ENCODE data around the gene GALNT15.

The GALNT15 gene

DNA sequence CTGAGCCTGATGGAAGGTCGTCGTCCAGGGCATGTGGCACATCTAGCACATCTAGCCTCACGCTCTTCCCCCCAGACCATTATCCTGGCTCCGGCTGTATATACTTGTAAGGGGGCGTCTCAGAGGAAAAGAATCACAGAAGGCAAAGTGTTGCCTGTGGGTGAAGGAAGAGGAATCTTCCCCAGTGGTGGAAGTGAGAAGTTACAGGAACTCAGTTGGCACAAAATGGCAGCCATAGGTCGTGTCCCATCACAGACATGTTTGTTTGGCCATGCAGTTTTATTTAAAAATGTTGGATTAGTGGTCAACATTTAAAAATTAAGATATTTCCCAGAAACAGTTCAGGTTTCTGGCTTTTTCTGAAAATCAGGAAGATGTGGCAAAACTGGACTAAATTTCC is 13.6 kb downstream of the GALNT15 start:
- no peak for DNase-seq

DNA sequence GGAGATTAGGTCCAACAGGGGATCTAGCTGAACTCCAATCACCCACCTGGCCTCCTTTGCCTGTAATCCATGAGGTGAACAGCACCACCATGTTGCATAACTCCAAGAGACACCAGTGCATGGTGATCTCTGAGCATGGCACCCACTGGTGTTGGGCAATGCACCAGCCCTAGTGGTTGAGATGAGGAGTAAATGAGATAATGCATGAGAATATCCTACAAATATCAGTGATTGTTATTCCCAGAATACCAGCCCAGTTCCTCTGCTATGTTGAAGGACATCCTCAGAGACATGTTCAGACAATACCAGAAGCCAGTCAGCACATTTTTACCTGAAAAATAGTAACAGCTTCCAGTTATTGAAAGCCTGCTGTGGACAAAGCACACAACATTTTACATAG is 14.7 kb downstream of the GALNT15 start:
- no peak for DNase-seq

DNA sequence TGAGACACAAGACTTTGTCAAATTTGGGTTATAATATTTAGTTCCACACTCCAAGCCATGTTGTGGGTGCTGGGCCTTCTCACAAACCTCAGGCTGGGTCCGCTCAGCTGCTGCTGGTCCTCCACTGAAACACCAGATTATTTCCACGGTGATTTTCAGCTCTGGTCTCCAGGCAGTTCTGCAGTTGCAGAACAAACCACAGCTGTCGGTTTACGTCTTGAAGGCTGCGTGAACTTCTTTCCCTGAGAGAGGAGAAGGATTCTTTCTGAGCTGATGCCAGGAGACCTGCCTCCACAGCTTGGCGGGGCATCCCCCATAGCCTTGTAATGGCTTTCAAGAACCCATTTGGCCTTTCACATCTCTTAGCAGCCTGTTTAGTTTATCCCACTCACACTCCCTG is 16.2 kb downstream of the GALNT15 start:
- DNase-seq, result no peak

- DNase-seq, result no peak
Measured at GRCh38 chr3:16191591-16191990, 17.1 kb downstream of the GALNT15 start.

GRCh38 chr3:16192176-16192811 is 17.8 kb downstream of the GALNT15 start:
- DNase-seq, result no peak

GRCh38 chr3:16198427-16198826 is 23.9 kb downstream of the GALNT15 start:
- no peak for DNase-seq

DNA sequence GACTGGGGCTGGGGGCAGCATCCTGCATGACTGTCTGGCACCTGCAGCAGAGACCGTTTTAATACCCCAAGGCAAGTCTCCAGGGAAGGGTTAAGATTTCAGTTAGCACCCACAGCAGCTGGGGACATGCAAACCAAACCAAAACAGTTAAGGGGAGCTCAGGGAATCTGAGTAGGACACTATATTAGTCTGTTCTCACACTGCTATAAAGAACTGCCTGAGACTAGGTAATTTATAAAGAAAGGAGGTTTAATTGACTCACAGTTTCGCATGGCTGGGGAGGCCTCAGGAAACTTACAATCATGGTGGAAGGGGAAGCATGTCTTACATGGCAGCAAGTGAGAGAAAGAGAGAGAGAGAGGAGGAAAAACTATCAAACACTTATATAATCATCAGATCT is 25.3 kb downstream of the GALNT15 start:
- DNase-seq, result no peak

DNA sequence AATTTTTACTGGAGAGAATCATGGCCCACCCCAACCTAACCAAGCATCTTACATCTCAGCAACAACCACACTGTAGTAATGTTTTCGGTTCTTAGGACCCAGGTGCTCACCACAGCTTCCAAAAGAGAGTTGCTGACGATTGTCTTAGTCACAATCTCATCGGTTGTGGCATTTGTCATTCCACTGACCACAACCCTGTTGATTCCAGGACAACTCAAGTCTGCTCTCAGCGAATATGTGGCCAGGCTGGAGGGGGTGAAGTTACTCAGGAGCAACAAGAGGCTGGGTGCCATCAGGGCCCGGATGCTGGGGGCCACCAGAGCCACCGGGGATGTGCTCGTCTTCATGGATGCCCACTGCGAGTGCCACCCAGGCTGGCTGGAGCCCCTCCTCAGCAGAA is 25.9 kb downstream of the GALNT15 start:
- no peak for DNase-seq

GRCh38 chr3:16203031-16203430 is 28.6 kb downstream of the GALNT15 start:
- DNase-seq, result no peak

DNA sequence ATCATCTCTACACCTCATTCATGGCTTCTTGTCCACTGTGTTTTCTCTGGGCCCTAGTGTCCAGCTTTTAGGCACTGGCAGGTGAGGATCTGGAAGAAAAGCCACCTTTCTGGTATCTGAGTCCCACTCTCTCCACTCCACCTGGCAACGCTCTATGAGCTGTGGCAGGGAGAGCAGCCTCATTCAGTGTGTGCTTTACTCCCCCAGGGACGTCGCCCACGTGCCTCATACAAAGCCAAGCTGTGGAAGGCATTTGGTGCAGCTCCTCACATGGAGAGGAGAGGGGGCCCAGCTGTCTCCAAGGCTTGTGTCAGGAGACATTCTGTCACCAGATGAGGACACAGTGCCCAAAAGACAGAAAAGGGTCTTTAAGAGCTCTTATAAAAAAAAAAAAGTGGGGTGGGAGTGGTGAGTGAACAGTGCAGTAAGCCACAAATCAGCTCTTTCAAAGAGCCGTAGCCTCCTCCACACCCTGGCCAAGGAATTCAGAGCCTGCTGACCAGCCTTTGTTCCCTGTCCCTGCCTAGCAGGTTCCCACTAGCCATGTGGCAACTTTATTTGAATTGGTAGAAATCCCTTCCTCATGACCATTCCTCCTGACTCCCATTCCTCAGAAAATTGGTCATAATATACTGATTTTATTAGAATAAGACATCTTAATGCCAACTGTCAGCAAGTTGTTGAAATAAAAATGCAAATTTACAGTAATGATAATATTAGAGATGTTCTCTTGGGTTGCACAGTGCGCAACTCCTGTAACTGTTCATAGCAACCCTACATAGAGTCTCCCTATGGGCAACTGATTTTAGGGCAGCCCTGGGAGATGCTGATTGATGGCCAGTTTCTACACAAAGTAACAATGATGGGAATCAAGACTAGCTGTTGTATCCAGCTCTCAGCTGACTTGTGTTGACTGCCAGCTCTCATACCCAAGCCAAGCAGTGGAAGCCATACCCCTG is 29.5 kb downstream of the GALNT15 start:
- DNase-seq, result no peak

- no peak for DNase-seq
Measured at GRCh38 chr3:16204751-16205150, 30.3 kb downstream of the GALNT15 start.

GRCh38 chr3:16205156-16205870 is 30.8 kb downstream of the GALNT15 start:
- DNase-seq, result no peak

DNA sequence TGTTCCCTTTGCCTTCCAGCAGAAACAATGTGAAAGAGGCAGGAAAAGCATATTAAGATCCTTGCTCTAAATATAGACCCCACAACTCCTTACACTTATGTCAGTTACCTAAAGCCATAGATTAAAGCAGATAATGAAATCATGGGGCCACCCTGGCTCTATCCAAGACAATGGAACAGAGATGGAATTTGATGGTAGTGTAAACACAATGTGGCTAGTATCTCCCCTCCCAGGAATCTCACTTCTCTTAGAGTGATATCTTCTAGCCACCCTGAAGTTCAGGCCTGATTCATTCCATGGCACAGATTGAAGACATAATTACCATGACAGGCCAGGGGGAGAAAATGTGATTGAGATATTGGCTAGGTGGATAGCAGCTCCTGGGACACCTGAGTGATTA is 32.6 kb downstream of the GALNT15 start:
- no peak for DNase-seq

DNA sequence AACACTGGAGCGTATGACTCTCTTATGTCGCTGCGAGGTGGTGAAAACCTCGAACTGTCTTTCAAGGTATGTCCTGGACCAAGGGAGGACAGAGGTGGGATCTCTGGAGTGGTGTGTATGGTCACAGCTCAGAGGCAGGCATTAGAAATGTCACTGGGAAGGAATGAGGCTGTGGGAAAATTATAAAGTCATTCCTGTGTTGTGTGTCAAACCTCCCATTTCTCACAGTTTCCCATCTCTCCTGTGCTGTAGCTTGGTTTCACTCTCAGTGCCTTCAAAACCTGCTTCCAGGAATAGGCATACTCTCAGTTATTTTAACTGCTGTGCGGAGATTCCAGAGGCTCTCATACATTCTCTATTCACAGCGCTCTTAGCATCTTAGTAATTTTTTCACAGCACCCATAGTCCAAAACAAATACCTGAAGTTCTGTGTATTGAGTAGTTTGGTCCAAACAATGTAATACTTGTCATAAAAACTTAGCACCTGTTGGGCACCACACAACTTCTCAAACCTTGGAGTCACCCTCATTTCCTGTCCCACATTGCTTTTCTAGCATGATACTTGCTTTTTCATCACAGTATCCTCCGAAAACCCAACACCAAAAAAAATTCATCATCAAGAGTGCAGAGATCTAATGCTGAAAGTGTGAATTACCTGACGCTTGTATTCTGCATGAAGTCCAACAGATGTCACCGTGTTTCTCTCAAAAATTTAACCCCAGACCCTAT is 36.9 kb downstream of the GALNT15 start:
- no peak for DNase-seq

GRCh38 chr3:16214366-16214765 is 39.9 kb downstream of the GALNT15 start:
- DNase-seq, result no peak

- no peak for DNase-seq
Measured at GRCh38 chr3:16216373-16216935, 42.0 kb downstream of the GALNT15 start.

GRCh38 chr3:16219777-16220176 is 45.3 kb downstream of the GALNT15 start:
- no peak for DNase-seq

DNA sequence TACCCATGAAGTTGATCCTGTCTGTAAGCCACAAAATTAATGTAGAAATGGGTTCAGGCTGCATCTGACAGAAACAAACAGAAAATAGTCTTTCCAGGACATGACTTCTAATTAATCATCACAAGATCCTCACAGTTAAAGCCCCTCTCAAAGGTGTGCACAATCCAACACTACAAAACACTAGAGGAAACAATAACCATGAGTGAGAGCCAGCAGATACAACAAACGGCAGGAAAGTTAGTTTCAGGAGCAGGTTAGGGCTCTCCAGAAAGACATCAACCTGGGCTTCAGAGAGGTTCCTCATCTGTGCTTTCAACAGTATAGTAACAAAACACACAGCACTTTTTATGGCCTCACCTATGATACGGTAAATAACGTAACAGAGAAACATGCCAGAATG is 47.5 kb downstream of the GALNT15 start:
- DNase-seq, result no peak

GRCh38 chr3:16222547-16222946 is 48.1 kb downstream of the GALNT15 start:
- no peak for DNase-seq

- no peak for DNase-seq
Measured at GRCh38 chr3:16224325-16224724, 49.8 kb downstream of the GALNT15 start.

DNA sequence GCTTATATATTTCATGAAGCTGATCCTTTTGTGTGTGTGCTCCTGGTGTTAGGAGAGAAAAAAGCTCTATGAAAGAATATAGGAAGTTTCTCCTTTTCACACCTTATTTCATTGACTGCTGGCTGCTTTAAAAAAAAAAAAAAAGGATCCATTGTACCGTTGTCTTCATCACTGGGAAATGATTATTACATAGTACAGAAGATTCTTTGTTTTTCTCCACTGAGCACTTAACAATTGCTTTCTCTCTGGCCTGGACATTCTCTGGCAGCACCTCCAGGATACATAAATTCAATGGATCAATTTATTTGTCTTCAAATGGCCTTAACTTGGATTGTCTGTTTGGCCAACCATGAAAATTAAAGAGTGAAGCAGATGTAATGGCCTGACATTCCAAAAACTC is 53.1 kb downstream of the GALNT15 start:
- DNase-seq, result no peak

DNA sequence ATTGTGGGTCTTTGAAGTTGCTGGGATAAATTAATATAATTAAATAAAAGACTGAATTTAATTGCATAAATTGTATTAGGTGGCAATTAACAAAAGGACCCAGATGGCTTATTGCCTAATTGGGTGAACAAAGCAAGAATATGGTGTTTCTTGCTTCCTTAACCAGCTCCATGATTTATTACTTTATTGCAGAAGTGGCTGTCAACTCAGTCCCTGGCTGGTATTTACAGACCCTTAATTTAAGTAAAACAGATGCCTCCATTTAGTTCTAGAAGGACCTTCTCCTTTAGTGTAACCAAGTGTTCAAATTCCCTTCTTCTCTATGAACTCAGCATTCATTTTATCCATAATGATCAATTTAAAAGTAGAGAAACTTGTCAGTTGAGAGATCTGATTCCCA is 55.2 kb downstream of the GALNT15 start:
- DNase-seq, result no peak

GRCh38 chr3:16231983-16232382 is 57.5 kb downstream of the GALNT15 start:
- no peak for DNase-seq
